ENCODE results near the gene NEDD4L. TPM values are rescaled to one million over a fixed set of nuclear protein-coding genes. Genes with fewer than 3 reads are reported as not detected.

The NEDD4L gene
- total and polyA plus RNA-seq, 2 donors (not counting 1 experiment from before 2014, with no cell fraction given) = 10.3 to 25.7 TPM

DNA sequence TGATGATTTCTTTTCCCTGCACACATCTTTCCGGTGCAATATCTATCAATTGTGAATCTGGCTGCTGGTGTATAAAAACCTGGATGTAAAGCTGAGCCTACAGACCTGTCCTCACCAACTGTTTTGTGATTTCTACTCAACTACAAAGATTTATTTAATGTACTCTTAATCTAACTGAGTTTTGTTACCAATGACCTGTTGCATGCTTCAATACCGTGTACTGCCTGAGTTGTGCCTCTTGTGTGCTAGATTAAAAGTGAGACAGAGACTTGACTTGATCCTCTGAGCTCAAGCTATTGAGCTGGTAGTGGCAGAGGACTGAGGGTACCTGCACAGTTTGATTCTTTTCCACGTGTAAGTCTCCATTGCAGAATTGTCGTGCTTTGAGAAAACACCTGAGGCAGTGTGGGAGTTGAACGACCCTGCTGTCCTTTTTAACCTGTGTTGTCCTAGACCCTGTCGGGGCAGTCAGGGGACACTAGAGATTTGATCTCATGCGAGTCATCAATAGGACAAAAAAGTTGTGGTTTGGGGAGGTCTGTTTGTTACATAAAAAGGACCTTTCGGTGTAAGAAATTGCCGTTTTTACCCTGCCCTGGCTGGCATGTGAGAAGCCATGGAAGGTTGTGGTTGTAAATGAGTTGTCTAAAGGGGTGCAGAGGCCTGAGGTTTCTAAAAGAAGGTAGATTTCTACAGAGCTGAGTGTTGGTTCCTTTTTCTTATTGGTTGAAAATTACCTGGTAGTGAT, 353.5 kb downstream of the NEDD4L start:
- H2AFZ ChIP-seq (ENCODE audit: insufficient read depth, low read depth, low read length, poor library complexity, severe bottlenecking) = no peak overlapping the region
- no peak for TF ChIP-seq EZH2 (IDR thresholded peaks at IDR 0.05; ENCODE audit: borderline replicate concordance, insufficient read depth, low read depth, low read length, poor library complexity, severe bottlenecking)
- TF ChIP-seq, protein P1, sequence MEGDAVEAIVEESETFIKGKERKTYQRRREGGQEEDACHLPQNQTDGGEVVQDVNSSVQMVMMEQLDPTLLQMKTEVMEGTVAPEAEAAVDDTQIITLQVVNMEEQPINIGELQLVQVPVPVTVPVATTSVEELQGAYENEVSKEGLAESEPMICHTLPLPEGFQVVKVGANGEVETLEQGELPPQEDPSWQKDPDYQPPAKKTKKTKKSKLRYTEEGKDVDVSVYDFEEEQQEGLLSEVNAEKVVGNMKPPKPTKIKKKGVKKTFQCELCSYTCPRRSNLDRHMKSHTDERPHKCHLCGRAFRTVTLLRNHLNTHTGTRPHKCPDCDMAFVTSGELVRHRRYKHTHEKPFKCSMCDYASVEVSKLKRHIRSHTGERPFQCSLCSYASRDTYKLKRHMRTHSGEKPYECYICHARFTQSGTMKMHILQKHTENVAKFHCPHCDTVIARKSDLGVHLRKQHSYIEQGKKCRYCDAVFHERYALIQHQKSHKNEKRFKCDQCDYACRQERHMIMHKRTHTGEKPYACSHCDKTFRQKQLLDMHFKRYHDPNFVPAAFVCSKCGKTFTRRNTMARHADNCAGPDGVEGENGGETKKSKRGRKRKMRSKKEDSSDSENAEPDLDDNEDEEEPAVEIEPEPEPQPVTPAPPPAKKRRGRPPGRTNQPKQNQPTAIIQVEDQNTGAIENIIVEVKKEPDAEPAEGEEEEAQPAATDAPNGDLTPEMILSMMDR (IDR thresholded peaks at IDR 0.05) = no peak
- H3K79me2 ChIP-seq (ENCODE audit: control insufficient read depth, insufficient read depth, low read length) = no peaks in the 10 kb centered on the region
- DNase-seq (no peak), ATAC-seq (ENCODE audit: low read depth) (no peak)
- no peak overlapping the region for H3K4me3 ChIP-seq (ENCODE audit: control extremely low read depth in 1 of 5, extremely low read depth in 1 of 5, insufficient read depth in 1 of 5, low read depth in 2 of 5, low read length in 4 of 5)
- ChIA-PET CTCF (no interaction called here), POLR2A (no interaction called here)
- H3K27ac Mint-ChIP-seq = no peak overlapping the region
- H3K4me2 ChIP-seq (replicated peaks; ENCODE audit: low read depth, low read length, poor library complexity, severe bottlenecking) = no peak overlapping the region
- intact Hi-C loops (cut with micrococcal nuclease) = no loop called here
- no peaks in the 10 kb centered on the region for H3K9me3 Mint-ChIP-seq (ENCODE audit: insufficient read depth)
- 88% methylated on average over 8 of the region's 9 CpGs for WGBS (ENCODE audit: insufficient coverage)
- H3K4me1 Mint-ChIP-seq = no peaks in the 10 kb centered on the region
- no peak overlapping the region for H3K27ac ChIP-seq (ENCODE audit: low read length in 2 of 2)
- H3K27me3 ChIP-seq (replicated peaks in 1 of 4; ENCODE audit: control extremely low read depth in 1 of 4, control insufficient read depth in 3 of 4, insufficient read depth in 4 of 4, low read length in 3 of 4) = no peaks in the 10 kb centered on the region
- H3K4me1 ChIP-seq (ENCODE audit: control insufficient read depth in 2 of 2, insufficient read depth in 2 of 2, low read length in 2 of 2) = no peaks in the 10 kb centered on the region
- no peaks in the 10 kb centered on the region for H4K20me1 ChIP-seq (ENCODE audit: control insufficient read depth, insufficient read depth, low read length, poor library complexity, severe bottlenecking)
- no peaks in the 10 kb centered on the region for H3K9me3 ChIP-seq (ENCODE audit: control extremely low read depth in 1 of 3, control insufficient read depth in 2 of 3, insufficient read depth in 1 of 3, low read length in 2 of 3)
- no peaks in the 10 kb centered on the region for H3K27me3 Mint-ChIP-seq
- H3K9ac ChIP-seq (ENCODE audit: low read length) = no peak overlapping the region
- no peak overlapping the region for H3K4me3 Mint-ChIP-seq
- H3K36me3 ChIP-seq (replicated peaks in 1 of 2; ENCODE audit: control extremely low read depth in 1 of 2, control insufficient read depth in 1 of 2, extremely low read depth in 1 of 2, insufficient read depth in 2 of 2, low read length in 1 of 2) = peaks cover 0 to 2% of the 10 kb centered on the region in 2 experiments

DNA sequence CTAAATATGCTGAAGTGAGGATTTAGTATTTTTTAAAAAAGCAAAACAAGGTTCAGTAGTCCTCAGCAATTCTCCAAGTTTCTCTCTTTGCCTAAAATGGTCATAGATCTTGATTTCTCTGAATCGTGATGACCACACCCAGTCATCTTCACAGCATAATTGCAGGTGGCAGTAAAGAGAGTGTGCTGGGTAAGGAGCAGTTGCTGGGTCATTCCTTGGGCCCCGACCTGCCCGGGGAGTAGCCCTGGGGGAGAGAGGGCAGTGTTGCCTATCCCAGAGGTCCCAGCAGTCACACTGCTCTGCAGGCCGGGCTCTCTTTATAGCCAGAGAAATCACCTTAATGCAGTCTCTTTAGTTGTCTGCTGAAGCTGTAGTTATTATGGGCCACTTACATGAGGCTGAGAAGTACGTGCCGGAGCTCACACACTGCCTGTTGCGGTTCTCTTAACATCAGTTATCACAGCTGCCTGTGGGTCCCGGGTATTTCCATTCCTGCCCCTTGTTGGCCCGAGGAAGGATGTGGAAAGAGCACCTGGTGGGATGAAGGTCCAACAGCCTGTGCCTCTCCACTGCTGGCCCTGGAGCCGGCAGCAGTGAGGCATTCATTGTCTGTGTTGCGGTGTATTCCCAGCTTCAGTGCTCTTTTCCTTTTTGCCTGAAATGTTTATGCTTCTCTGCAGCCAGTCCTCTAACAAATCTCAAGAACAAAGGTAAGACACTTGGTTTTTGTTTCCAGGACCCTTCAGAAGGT, 354.8 kb downstream of the NEDD4L start:
- no peak overlapping the region for H3K4me3 ChIP-seq (ENCODE audit: control extremely low read depth in 1 of 5, extremely low read depth in 1 of 5, insufficient read depth in 1 of 5, low read depth in 2 of 5, low read length in 4 of 5)
- H3K36me3 ChIP-seq (replicated peaks in 1 of 2; ENCODE audit: control extremely low read depth in 1 of 2, control insufficient read depth in 1 of 2, extremely low read depth in 1 of 2, insufficient read depth in 2 of 2, low read length in 1 of 2) = peaks cover 0 to 2% of the 10 kb centered on the region in 2 experiments
- ChIA-PET POLR2A (no interaction called here), CTCF (interaction anchor here (1.4 kb wide), 1 partner anchor 365 kb away, joined by 4 read pairs; no protein-coding TSS in a partner anchor)
- no peaks in the 10 kb centered on the region for H3K27me3 ChIP-seq (replicated peaks in 1 of 4; ENCODE audit: control extremely low read depth in 1 of 4, control insufficient read depth in 3 of 4, insufficient read depth in 4 of 4, low read length in 3 of 4)
- H2AFZ ChIP-seq (ENCODE audit: insufficient read depth, low read depth, low read length, poor library complexity, severe bottlenecking) = no peak overlapping the region
- no peaks in the 10 kb centered on the region for H3K79me2 ChIP-seq (ENCODE audit: control insufficient read depth, insufficient read depth, low read length)
- intact Hi-C loops (cut with micrococcal nuclease) = no loop called here
- H3K4me1 ChIP-seq (ENCODE audit: control insufficient read depth in 2 of 2, insufficient read depth in 2 of 2, low read length in 2 of 2) = no peaks in the 10 kb centered on the region
- WGBS (ENCODE audit: insufficient coverage) = 93% methylated on average over 9 of the region's 11 CpGs
- H4K20me1 ChIP-seq (ENCODE audit: control insufficient read depth, insufficient read depth, low read length, poor library complexity, severe bottlenecking) = no peaks in the 10 kb centered on the region
- DNase-seq (no peak), ATAC-seq (ENCODE audit: low read depth) (no peak)
- Mint-ChIP-seq H3K9me3 (ENCODE audit: insufficient read depth) (no peaks in the 10 kb centered on the region), H3K27me3 (no peaks in the 10 kb centered on the region), H3K4me1 (no peaks in the 10 kb centered on the region), H3K27ac (no peak overlapping the region), H3K4me3 (no peak overlapping the region)
- TF ChIP-seq, protein P1 (IDR thresholded peaks at IDR 0.05) = no peak
- H3K9ac ChIP-seq (ENCODE audit: low read length) = no peak overlapping the region
- no peaks in the 10 kb centered on the region for H3K9me3 ChIP-seq (ENCODE audit: control extremely low read depth in 1 of 3, control insufficient read depth in 2 of 3, insufficient read depth in 1 of 3, low read length in 2 of 3)
- no peak overlapping the region for H3K27ac ChIP-seq (ENCODE audit: low read length in 2 of 2)
- H3K4me2 ChIP-seq (replicated peaks; ENCODE audit: low read depth, low read length, poor library complexity, severe bottlenecking) = no peak overlapping the region

All from B cell (primary cell).